Heart right ventricle (tissue), 16 donors: Measurements from ENCODE around the gene BRI3BP. TPM values are rescaled to one million over a fixed set of nuclear protein-coding genes. Genes with fewer than 3 reads are reported as not detected.

ENCODE experiments used
- ATAC-seq, 8 donors: fragments of 200-7000 bp; cut with Tn5 transposase; one replicate each; pipeline ENCODE4 v1.9.1; 2020; ENCODE audit warnings: mild to moderate bottlenecking in 8 of 8, moderate library complexity in 8 of 8, moderate number of reproducible peaks in 1 of 8
- DNase-seq, 2 donors: peaks; one replicate each; pipeline ENCODE4 v3.0.0-alpha.2; 2020
- H3K27ac ChIP-seq, 10 donors: fragments of 200-600 bp; sonication (generic) in 2 of 10; one replicate each; pipeline versions ENCODE4 v1.5.0 to v1.8.0; 2020 to 2022; ENCODE audit warnings: mild to moderate bottlenecking in 3 of 10
- H3K27me3 ChIP-seq, 7 donors: fragments of 200-600 bp; one replicate each; pipeline ENCODE4 v1.8.0; 2021 to 2022; ENCODE audit warnings: mild to moderate bottlenecking in 2 of 7
- H3K36me3 ChIP-seq, 9 donors: fragments of 200-600 bp; sonication (generic) in 1 of 9; one replicate each; pipeline versions ENCODE4 v1.5.0 to v1.8.0; 2020 to 2022; ENCODE audit warnings: mild to moderate bottlenecking in 2 of 9
- H3K4me1 ChIP-seq, 9 donors: fragments of 200-600 bp; sonication (generic) in 1 of 9; one replicate each; pipeline versions ENCODE4 v1.5.0 to v1.8.0; 2020 to 2022; ENCODE audit warnings: mild to moderate bottlenecking in 4 of 9
- H3K4me3 ChIP-seq, 10 donors: fragments of 200-600 bp; sonication (generic) in 2 of 10; one replicate each; pipeline versions ENCODE4 v1.5.0 to v1.8.0; 2020 to 2022; ENCODE audit warnings: mild to moderate bottlenecking in 7 of 10, moderate library complexity in 2 of 10
- H3K9me3 ChIP-seq, 11 donors: fragments of 200-600 bp in 10 of 11; sonication (generic) in 2 of 11; one replicate each; pipeline versions ENCODE4 v1.5.0 to v1.8.0; 2013 to 2022; ENCODE audit warnings: mild to moderate bottlenecking in 2 of 11, control low read depth in 1 of 11, moderate library complexity in 1 of 11
- CTCF ChIP-seq, 9 donors: fragments of 200-600 bp; sonication (generic) in 2 of 9; IDR thresholded peaks; one replicate each; pipeline versions ENCODE4 v1.5.0 to v1.8.0; 2021 to 2022; ENCODE audit warnings: antibody characterized with exemption in 9 of 9, mild to moderate bottlenecking in 5 of 9, moderate library complexity in 1 of 9
- WGBS, 2 donors: extraction: QIAGEN DNeasy Blood & Tissue Kit; methylation state at CpG; one replicate each; pipeline ENCODE4 v1.1.7; 2013; ENCODE audit warnings: inconsistent platforms in 1 of 2; 5-methylcytosine and 5-hydroxymethylcytosine counted together
- intact Hi-C, 10 donors: fragments of 100-400 bp; cut with DNase I; formaldehyde crosslinking; loops; one replicate each; pipeline versions ENCODE4 v1.11.1 to v1.14.2; 2022
- polyA plus RNA-seq, 2 donors: library from polyadenylated mRNA; stranded (reverse); fragments of 200-250 nt; gene quantifications; one replicate each; pipeline ENCODE4 v1.2.3, GENCODE V29; 2013
- total RNA-seq, 10 donors: library from RNA; stranded (reverse); fragmentation: NEBNext Ultra II Directional in 3 of 10; extraction: Animal tissue kit (Norgen Biotek cat#: 25700) in 3 of 10; gene quantifications; one replicate each; pipeline versions ENCODE4 v1.2.1 to v1.2.4, GENCODE V29; 2021 to 2023
- donor health status: Arrhythmogenic right ventricular cardiomyopathy.
- donor health status: ischemic (EF 13 %, LVEDD 7.1; RV severe dilation, severe dysfunction).
- donor health status: healthy with polysubstance abuse.
- donor health status: DM: no; HTN: yes; CAD: no.
- donor health status: DM: no; HTN: no; CAD: no.
- donor health status: ischemic (EF 25% LVEDD 6.9; RV normal size, moderate dysfunction).
- donor health status: ischemic (EF 25% LVEDD 5.7; RV mildly dilated, moderate dysfunction).
- donor health status: healthy.
- donor health status: DM: yes; HTN: yes; CAD: no.
- donor health status: Ischemic cardiomyopathy.
- donor health status: ischemic (EF 35%, LVEDD 5.7; RV mildly dilated, moderate dysfunction).
- donor health status: nonischemic (EF 11% LVEDD 7.7; RV severe dilation, severe dysfunction).
- donor health status: DM: yes; HTN: yes; CAD: no.
- donor health status: PGD.
- donor health status: ischemic (EF 29% LVEDD 5.4; RV normal size, mild dysfunction).
- donor health status: nonischemic (EF 23%, LVEDD 6.1; RV moderate dilation, normal function).

BRI3BP gene
- total and polyA plus RNA-seq, 12 donors = 1.3 to 4.9 (median 3.7) TPM

GRCh38 chr12:125014526-125014925 lies 21.1 kb downstream of the BRI3BP start:
- ATAC-seq (no peak), DNase-seq (no peak)
- WGBS, 2 donors = 95 to 98% methylated on average over 5 of the region's 5 CpGs
- Histone ChIP-seq H3K9me3 (no peaks in the 10 kb centered on the region), H3K27me3 (no peaks in the 10 kb centered on the region), H3K4me1 (no peaks in the 10 kb centered on the region), H3K27ac (no peak overlapping the region), H3K36me3 (peaks cover 0 to 43% (median 0%) of the 10 kb centered on the region in 9 donors), H3K4me3 (no peak overlapping the region)
- TF ChIP-seq CTCF (IDR thresholded peaks at IDR 0.05) = no peak
- intact Hi-C loops = no loop called here

- 92% methylated on average over 24 of the region's 24 CpGs for WGBS, 2 donors
- Histone ChIP-seq H3K27me3 (no peaks in the 10 kb centered on the region), H3K27ac (no peak overlapping the region), H3K9me3 (no peaks in the 10 kb centered on the region), H3K4me1 (no peaks in the 10 kb centered on the region), H3K36me3 (peaks cover 0 to 43% (median 0%) of the 10 kb centered on the region in 9 donors), H3K4me3 (no peak overlapping the region)
- no peak for DNase-seq
- no peak for TF ChIP-seq CTCF (IDR thresholded peaks at IDR 0.05)
- no peak for ATAC-seq
- intact Hi-C loops = no loop called here
These were observed 22.4 kb downstream of the BRI3BP start for GRCh38 chr12:125015680-125016310.

GRCh38 chr12:125017801-125018200 lies 24.4 kb downstream of the BRI3BP start:
- WGBS, 2 donors = 95 to 97% methylated on average over 9 of the region's 9 CpGs
- no peak for DNase-seq
- no peaks in the 10 kb centered on the region for H3K27me3 ChIP-seq
- H3K4me1 ChIP-seq = no peaks in the 10 kb centered on the region
- ATAC-seq = no peak
- H3K27ac ChIP-seq = no peak overlapping the region
- intact Hi-C loops = no loop called here
- H3K36me3 ChIP-seq = peaks cover 0 to 38% (median 0%) of the 10 kb centered on the region in 9 donors
- no peaks in the 10 kb centered on the region for H3K9me3 ChIP-seq
- TF ChIP-seq CTCF (IDR thresholded peaks at IDR 0.05) = no peak
- no peak overlapping the region for H3K4me3 ChIP-seq

- ATAC-seq = no peak
- Histone ChIP-seq H3K4me3 (no peak overlapping the region), H3K27me3 (no peaks in the 10 kb centered on the region), H3K27ac (no peak overlapping the region), H3K36me3 (peaks cover 0 to 32% (median 0%) of the 10 kb centered on the region in 9 donors), H3K4me1 (no peaks in the 10 kb centered on the region), H3K9me3 (peaks cover 0 to 5% (median 0%) of the 10 kb centered on the region in 11 donors)
- DNase-seq = no peak
- WGBS, 2 donors = 92 to 94% methylated on average over 11 of the region's 11 CpGs
- intact Hi-C loops = no loop called here
- TF ChIP-seq CTCF (IDR thresholded peaks at IDR 0.05) = no peak
These were observed 24.9 kb downstream of the BRI3BP start for GRCh38 chr12:125018356-125018755.
